ENCODE measurements around the gene SCN4A.
"Not testable (repeated sequence)": the region's sequence is repeated elsewhere in the genome, so short reads cannot be mapped to it uniquely, and the experiment has no call there.

Gene SCN4A

DNA sequence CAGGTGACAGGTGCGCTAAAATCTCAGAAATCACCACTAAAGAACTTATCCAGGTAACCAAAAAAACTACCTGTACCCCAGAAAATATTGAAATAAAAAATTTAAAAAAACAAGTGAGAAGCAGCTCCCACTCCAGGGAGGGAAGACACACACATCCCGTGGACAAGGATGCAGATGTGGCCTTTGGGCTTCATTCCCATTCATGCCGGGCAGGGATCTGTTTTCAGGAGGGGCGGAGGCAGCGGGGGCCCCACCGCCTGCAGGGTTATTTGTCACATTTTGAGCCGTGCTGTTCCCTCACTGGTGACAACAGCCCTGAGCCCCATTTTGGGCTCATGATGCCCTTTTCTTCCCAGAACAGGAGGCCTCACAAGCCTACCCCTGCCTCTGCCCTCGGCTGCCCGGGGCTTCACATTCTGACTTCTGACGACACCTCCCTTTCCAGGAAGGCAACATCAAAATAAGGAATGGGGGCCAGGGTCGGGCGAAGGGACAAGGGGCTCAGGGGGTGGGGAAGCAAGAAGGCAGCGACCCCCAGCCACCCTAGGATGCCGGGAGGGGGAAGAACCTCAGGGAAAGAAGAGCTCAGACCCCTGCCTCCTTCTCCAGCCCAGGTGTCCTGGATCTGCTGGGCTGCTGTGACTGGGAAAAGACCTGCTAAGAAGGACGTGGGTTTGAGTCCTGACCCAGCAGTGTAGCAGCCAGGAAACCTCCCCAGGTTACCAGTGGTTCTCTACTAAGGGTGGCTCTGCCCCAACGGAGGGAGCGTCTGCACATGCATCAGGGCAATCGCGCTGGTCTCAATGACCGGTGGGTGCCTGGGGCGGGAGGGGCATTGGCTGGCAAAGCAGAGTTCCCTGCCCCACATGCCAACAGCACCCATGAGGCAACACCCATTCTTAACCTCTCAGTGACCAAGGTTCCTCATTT lies 38.3 kb downstream of the SCN4A start:
- no peak for DNase-seq (ENCODE audit: low read depth, low spot score)

- DNase-seq (ENCODE audit: low read depth, low spot score): no peak
Observed at GRCh38 chr17:63933598-63933997, 39.1 kb downstream of the SCN4A start.

GRCh38 chr17:63932721-63933120 lies 40.0 kb downstream of the SCN4A start:
- DNase-seq (ENCODE audit: low read depth, low spot score): no peak

GRCh38 chr17:63931981-63932561 lies 40.6 kb downstream of the SCN4A start, which contains the start of gene CD79B:
TSS of gene CD79B (minus strand) at chr17:63932331. CDS start at chr17:63932261, 70 bp downstream.
- no peak for DNase-seq (ENCODE audit: low read depth, low spot score)

DNA sequence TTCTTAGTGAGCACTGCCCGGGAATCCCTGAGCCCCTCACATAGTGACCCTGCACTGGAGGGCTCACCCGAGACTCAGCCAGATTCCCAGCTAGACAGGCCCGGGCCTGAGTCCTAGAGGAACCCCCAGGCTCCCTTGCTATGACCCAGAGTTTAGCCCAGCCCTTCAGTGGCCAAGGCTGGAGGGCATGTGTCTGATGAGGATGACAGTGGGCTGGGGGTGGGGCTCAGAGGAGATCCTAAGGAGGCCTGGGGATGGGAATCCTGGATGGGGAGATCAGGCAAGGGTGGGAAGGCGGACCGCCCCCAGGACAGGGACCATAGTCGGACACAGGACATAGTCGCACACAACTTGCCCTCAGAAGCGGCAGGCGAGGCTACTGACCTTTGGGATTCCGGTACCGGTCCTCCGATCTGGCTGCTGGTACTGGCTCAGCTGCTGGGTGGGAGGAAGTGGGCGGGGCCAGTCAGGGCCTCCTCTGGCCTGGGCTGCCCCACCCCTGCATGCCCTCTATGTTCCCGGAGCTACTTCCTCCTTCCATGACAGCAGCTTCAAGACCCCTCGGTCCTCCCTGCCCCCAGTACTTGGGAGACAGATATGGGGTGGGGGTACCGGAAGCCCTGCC lies 41.7 kb downstream of the SCN4A start:
- DNase-seq (ENCODE audit: low read depth, low spot score): no peak

GRCh38 chr17:63929860-63930766 lies 42.6 kb downstream of the SCN4A start:
- DNase-seq (ENCODE audit: low read depth, low spot score): no peak

DNA sequence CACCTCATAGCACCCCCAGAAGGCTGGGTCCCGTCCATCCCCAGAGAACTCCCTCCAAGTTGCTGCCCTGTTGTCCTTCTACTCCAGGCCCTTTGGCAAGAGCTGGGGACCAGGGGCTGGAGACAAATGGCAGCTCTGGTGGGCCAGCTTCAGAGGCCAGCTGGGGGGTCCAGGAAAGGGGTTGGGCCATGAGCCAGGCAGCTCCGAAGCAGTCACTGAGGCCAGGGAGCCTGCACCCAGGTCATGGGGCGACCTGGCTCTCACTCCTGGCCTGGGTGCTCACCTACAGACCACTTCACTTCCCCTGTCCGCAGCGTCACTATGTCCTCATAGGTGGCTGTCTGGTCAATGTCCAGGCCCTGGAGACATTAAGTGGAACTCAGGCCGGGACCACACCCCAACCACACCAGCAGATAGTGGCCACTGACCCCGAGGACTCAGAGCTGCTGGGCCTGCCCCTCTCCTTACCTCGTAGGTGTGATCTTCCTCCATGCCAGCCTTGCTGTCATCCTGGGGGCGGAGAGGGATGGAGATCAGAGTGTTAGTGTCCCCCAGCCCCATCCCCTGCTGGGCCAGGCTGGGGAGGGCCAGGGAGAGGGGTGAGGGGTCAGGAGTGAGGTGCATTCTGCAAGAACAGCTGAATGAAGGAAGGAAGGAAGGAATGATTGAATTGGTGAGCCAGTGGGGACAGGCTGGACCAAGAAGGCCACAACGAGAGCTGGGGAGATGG lies 43.6 kb downstream of the SCN4A start:
- no peak for DNase-seq (ENCODE audit: low read depth, low spot score)

DNA sequence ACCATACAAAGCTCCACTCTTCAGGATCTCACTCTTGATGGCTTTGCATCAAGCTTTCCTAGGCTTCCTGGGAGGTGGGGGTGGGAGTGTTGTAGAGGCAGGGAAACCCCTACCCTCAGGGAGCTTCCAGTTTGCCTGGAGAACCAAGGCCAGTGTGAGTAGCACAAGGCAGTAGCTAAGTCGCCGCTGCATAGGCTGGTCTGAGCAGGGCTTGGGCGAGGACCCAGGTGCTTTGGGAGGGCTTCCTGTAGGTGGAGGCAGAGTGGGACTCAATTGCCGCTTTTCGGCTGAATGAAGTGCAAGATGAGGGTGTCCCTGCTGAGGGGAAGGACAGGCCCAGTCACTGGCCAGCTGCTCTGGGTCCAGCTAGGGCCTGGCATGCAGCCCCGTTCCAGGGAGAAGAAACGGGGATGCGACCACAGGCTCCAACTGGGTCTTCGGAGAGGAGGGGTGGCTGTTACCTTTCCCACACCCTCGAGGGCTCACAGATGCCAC lies 44.5 kb downstream of the SCN4A start:
- DNase-seq (ENCODE audit: low read depth, low spot score): no peak

DNA sequence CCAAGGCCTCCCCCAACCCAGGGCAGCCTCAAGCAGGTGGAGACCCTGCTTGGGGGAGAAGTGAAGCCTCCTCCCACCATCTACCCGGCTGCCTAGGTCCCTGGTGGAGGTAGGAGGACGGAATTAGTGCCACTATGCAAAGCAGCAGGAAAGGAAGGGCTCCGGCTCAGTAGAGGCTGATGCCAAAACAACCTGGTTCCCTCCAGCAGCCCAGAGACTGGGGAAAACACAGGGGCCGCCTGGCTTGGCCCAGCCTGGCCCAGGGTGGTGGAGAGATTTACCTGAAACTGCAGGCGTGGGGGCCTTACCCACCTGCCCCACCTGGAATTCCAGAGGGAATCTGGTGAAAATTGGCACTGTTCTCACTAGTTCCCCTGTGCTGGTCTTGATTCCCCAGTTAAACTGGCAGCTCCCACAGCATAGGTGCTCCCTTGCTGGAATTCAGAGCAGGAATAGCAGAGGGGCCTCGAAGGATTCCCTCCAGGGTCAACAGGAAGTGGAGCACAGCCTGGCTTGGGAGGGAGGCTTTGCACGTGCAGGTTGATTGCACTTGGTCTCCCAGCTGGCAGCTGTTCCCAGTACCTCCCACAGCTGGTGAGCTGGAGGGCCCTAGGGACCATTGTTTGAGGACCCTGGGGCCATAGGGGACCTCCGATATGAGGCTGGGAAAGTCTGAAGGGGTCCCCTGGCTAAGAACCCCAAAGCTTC lies 45.1 kb downstream of the SCN4A start:
- no peak for DNase-seq (ENCODE audit: low read depth, low spot score)

DNA sequence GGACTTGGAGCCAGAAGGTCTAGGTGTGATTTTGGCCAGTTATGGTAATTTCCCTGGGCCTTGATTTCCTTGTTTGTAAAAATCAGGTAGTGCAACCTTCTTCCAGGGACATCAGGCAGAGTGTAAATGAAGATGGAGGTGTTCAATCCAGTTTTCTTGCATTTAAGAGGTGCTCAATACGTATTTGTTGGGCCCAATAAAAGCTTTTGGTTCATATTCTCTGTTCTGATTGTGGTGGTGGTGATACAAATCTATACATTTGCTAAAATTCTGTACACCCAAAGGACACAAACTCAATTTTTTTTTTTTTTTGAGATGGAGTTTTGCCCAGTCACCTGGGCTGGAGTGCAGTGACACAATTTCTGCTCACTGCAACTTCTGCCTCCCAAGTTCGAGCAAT lies 46.6 kb downstream of the SCN4A start:
- no peak for DNase-seq (ENCODE audit: low read depth, low spot score)

- no peak for DNase-seq (ENCODE audit: low read depth, low spot score)
Observed at GRCh38 chr17:63925615-63926014, 47.1 kb downstream of the SCN4A start.

DNA sequence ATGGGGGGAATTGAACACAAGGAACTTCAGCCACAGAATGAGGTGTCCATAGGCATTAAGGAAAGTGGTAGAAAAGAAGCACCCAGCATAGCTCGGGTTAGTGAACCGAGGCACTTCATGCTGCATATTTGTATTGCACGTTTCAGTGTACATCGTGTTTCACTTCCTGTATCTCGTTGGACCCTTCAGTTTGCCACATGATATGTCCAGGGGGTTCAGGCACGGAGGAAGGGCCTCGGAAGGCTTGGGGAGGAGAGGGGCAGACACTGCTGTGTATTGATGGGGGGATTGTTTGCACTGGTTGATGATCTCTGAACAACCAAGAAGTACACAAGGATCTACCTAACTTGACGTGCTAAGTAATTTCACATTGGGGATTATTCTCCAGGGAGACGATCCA lies 50.3 kb downstream of the SCN4A start:
- DNase-seq (ENCODE audit: low read depth, low spot score): not testable (repeated sequence)

DNA sequence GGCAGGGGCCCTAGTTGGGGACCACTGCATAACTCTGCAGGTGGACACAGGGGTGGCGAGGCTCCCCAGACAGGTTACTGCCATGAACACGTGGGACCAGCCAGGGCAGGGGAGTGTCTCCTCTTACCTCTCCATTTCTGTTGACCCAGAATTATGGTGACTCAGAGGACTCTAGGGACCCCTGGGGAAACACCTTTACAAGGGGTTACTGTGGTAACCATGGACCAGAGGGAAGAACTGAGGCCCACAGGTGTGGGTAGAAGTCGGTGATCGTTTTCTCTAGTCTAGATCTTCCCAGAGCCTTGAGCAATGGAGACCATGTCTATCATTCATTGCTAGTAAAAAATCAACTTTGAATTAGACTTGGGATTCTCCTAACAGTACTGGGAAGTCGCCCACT lies 51.9 kb downstream of the SCN4A start:
- not testable (repeated sequence) for DNase-seq (ENCODE audit: low read depth, low spot score)

- not testable (repeated sequence) for DNase-seq (ENCODE audit: low read depth, low spot score)
Observed at GRCh38 chr17:63920050-63920449, 52.7 kb downstream of the SCN4A start.

- peak; percentile 7 for DNase-seq (ENCODE audit: low read depth, low spot score)
Observed at GRCh38 chr17:63919311-63919723, 53.4 kb downstream of the SCN4A start.

DNA sequence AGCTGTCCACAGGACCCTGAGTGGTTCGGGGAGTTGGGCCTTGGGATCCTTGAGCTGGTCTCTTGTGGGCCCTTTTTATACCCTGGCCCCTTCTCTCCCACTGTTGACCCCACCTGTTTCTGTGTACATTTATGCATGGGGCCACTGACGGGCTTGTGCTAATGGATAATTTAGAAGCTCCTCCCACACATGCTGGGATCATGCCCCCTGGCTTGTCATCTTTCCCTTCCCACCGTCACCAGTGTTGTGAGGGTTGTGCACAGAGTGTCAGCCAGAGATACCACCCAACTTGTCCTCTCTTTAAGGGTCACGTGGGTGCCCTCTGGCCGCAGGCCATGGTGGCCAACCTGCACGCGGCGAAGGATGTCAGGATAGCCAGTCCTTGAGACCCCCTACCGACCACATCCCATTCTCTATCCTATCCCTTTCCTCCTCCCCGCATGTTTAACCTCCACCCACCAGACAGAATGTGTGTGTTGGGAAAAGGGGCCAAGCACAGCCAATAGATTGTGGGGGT lies 53.9 kb downstream of the SCN4A start, which contains the start of gene GH1:
TSS of gene GH1 (minus strand) at position 51 of the 517 bp plus-strand sequence. CDS start 63 bp downstream, outside the sequence.
- not testable (repeated sequence) for DNase-seq (ENCODE audit: low read depth, low spot score)

- DNase-seq (ENCODE audit: low read depth, low spot score): no peak
Observed at GRCh38 chr17:63918305-63918704, 54.4 kb downstream of the SCN4A start.

DNA sequence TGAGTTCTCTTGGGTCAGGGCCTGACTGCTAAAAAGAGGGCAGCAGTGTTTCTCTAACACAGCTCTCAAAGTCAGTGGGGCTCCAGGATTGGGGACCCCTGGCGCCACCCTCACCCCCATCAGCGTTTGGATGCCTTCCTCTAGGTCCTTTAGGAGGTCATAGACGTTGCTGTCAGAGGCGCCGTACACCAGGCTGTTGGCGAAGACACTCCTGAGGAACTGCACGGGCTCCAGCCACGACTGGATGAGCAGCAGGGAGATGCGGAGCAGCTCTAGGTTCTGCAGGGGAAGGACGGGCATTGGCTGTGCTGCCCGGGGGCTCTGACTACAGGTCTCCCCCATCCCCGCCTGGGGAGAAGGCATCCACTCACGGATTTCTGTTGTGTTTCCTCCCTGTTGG lies 55.1 kb downstream of the SCN4A start:
- DNase-seq (ENCODE audit: low read depth, low spot score): no peak

GRCh38 chr17:63917206-63917605 lies 55.5 kb downstream of the SCN4A start:
- DNase-seq (ENCODE audit: low read depth, low spot score): not testable (repeated sequence)

Measured in smooth muscle cell of the brain vasculature (primary cell).